Measurements from ENCODE around the gene ECE1.
"Not testable (repeated sequence)": the region's sequence is repeated elsewhere in the genome, so short reads cannot be mapped to it uniquely, and the experiment has no call there.

Gene ECE1

DNA sequence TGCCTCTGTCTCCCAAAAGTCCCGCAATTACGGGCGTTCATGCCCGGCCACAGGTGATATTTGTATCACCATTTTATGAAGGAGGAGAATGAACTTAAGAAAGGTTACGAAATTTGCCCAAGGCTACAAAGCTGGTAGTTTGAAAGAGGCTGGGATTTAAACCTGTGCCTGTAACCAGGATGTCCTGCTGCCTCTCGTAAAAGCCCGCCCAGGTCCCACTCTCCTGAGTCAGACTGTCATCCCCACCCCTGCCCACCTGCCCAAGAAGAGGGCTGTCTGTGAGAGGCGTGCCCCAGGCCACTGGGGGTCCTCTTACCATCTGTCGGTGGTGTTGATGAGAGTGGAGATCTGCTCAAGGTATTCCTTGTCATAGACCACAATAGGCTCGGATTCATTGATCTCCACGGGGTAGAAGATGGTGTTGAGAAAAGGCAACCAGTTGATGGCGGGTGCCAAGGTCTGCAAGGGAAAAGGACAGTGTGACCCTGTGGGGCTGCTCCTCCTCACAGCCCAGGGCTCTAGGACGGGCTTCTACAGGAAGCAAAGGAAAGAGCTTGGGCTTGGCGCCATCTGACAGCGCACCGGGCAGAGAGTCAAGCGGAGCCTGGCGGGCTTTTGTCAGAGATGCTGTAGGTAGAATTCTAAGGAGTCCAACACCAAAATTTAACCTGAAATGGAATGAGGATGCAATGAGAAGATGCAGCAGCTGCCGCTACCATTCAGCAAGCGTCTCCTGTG, 43.2 kb downstream of the ECE1 start:
- no peak for DNase-seq

DNA sequence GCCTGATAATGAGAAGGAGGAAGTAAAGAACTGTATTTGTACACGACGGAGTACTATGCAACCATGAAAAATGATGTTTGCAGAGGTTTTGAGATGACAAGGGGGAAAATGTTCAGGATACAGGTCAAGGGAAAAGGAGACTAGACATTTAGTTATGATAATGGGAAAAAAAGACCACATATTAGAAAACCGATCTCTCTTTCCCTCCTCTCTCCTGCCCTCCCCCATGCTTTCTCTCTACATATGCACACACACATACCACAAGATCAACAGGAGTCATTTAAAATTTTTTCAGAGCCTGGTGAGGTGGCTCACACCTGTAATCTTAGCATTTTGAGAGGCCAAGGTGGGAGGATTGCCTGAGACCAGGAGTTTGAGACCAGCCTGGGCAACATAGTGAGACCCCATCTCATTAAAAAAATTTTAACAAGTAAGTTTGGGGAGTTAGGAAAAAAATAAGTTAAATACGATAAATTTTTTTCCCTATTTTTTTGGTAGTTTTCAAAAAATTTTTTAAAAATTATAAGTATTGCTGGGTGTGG, 44.5 kb downstream of the ECE1 start:
- no peak for DNase-seq

DNA sequence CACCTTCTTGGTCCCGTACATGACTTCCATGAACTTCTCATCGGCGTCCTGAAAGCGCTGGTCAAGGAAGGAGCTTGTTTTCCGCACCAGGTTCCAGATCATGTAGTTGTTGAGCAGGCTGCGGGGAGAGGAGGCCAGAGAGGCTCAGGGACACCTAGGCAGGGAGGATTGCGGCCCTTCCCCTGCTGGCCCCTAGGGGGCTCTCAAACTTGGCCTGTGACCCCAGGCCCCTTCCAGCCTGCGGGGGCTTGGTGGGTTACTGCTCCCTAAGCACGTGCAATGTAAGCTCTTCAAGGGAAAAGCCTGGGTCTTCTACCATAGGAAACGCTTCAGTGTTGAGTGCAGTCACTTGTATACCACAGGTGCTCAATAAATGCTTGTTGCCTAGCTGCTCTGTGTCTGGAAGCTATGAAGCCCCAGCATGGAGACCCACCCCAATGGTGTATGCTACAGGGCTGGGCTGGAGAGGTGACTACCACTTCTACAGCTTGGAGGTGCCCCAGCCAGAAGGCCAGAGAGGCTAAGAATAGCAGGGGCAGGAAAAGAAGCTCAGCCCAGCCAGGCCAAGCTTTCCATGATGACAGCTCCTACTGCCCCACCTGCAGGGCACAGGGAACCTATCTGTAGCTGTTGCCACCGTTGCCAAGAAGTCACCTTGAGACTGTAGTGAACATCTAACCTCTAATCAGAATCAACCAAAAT, 45.1 kb downstream of the ECE1 start:
- no peak for DNase-seq

DNA sequence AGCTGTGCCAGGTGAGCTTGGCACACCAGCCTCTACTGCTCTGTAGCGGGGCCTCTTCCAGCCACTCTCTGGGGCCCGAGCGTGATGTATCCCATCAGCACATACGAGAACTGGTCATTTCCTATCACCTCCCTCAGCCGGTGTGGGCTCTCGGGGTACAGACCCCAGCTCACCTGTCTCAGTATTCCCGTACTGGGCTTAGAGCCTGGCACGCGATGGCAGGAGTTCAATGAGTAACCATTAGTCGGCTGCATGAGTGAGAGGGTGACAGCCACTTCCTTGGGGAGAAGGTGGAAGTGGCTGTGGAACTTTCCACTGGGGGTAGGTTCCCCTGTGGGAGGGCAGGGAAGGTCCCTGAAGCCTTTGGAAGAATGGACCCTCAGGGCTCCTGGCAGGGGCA, 46.1 kb downstream of the ECE1 start:
- no peak for DNase-seq

DNA sequence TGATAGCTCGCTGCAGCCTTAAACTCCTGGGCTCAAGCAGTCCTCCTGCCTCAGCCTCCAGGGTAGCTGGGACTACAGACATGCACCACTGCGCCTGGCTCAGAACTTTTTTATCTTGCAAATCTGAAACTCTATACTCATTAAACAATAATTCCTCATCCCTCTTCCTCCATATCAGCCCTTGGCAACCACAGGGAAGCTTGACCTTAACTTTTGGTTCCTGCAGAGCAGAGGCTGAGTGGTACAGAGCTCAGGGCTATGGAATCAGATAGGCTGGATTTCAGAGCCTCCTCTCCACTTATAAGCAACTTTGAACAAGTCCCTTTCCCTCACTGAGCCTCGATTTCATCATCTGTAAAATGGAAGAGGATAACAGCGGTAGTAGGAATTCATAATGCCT, 47.4 kb downstream of the ECE1 start:
- DNase-seq, result no peak

DNA sequence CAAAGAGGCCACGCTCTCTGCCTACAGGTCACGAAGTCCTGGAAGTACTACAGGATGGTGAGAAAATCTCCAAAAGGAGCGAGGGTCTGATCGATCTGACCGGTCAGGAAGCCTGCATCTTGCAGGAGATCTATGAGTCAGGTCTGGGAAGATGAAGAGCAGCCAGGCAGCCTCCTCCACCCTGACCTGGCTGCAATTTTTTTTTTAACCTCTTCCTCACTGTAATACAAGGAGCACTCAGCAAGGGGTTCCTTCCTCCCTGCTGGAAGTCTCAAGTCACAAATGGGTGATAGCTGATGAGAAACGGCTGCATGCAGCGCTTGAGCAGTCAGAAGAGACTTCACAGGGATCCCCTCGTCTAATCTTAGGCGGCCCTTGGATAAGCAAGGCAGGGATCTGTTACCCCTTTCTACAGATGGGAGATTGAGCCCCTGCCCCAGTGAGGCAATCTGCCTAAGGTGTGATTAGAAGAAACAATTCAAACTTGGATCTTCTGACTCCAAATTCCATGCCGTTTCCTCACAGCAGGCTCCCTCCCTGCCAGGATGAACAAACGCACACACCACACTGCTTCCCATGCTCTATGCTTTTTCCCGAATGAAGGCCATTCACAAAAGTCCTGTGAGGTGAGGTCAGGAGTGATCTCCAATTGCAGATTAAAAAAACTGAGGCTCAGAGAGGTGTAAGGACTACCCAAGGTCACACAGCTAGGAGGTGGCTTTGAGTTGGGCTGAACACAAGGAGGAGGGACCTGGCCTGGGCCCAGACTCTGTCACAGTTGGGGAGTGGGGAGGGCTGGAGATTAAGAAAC, 48.3 kb downstream of the ECE1 start:
- DNase-seq, result no peak

DNA sequence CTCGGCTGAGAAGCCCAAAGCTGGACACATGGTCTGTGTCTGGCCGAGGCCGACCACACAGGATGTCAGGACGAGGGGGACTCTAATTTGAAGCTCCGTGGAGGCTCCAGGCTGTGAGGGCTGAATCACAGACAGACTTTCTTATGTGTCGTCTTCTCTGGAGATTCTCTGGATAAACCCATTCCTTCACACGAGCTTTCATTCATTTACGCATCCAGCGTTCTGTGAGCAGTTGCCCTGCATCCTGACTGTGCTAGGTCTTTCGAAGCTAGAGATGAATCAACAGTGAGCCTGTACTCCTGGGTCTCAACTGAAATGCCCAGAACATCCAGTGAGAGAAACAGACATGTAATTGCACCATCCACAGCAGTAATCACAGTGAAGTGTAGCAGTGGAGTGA, 49.6 kb downstream of the ECE1 start:
- DNase-seq, result no peak

DNA sequence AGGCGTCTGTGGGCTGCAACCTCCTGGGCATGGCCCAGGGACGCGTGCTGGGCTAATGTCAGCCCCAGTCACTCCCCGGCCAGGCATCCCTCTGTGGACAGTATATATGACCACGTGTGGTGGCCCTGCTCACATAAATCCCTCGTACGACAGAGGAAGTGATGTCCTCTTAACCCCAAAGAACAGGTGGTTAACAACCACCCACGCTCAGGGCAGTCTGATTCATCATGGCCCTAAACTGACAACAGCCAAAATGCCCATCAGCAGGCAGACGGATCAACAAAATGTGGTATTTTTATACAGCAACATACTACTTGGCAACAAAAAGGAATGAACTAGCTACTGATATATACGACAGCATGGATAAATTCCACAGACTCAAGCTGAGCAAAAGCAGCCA, 51.0 kb downstream of the ECE1 start:
- DNase-seq, result peak; percentile 68

DNA sequence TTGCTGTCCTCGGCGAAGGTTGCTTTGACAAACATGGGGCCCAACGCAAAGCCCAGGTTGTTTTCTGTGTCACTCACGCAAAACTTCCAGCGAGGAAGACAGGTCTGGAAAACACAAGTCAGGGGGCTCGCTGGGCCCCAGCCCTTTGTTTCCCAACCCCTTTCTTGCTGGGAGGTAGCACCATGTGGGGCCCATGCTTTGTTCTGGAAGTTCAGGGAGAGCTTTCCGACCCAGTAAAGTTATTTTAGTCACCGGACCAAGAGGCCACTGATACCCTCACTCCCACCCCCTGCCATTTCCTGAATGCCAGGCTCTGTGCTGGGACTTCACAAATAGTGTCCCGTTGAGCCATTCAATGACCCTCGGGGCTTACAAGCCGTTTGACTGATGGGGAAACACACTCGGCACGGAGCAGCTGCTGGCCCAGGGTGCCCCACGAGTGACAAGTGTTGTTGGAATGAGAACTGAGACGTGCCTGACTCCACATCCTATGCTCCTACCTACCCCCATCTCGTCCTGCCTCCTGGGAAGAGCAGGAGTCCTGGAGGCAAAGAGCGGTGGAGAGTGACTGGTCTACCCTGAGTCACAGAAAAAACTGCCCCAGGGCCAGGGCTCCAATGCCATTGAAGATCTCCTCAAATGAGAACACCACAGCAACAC, 52.0 kb downstream of the ECE1 start:
- DNase-seq, result peak; percentile 99

DNA sequence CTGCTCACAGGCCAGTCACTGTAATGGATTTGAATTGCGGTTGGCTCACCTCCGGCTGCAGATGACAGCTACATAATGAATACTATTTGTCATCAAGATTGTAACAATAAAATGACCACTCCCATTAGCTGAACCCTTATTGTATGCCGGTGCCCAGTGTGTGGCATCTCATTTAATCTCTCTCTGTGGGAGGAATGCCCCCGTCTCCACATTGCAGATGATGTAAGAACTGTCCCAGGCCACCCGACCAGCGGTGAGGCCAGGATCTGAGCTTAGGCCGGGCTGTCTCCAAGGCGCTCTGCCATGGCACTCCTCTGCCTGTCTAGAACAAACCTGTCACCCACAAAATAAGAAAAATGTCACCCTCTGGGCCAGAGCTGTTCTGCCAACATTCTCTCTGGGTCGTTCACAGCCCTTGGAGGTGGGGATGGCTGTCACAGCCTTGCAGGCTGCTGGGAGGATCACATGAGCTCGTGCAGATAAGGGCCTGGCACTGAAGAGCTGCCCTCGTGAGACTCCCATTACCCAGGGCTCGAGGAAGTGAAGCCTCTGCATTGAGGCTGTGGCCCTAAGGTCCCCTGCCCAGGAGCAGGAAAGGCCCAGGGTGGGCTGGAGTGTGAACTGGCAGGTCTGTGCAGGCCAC, 52.7 kb downstream of the ECE1 start:
- DNase-seq, result no peak

DNA sequence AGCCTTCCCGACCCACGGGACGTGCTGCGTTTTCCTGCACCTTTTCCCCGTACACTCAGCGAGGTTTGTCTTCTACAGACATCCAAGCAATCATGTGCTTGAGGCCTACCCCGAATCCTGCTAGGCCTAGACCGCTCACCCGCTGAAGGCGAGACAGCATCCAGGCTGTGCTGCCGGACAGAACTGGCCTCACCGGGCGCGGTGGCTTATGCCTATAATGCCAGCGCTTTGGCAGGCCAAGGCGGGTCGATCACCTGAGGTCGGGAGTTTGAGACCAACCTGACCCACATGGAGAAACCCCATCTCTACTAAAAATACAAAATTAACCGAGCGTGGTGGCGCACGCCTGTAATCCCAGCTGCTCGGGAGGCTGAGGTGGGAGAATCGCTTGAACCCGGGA, 54.1 kb downstream of the ECE1 start:
- DNase-seq, result no peak

DNA sequence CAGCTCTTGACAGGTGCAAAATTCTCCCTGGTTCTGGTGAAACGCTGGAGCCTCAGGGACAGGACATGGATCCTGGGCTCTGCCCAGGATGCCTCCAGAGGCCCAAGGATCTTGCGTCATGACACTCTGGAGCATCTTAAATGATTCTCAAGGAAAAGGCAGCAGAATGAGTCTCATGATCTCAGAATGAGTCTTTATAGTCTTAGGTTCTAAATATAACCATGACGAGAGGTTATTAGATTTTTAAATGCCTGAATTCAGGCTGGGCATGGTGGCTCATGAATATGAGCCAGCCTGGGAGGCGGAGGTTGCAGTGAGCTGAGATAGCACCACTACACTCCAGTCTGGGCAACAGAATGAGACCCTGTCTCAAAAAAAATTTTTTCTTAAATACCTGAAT, 55.5 kb downstream of the ECE1 start:
- peak; percentile 72 for DNase-seq

DNA sequence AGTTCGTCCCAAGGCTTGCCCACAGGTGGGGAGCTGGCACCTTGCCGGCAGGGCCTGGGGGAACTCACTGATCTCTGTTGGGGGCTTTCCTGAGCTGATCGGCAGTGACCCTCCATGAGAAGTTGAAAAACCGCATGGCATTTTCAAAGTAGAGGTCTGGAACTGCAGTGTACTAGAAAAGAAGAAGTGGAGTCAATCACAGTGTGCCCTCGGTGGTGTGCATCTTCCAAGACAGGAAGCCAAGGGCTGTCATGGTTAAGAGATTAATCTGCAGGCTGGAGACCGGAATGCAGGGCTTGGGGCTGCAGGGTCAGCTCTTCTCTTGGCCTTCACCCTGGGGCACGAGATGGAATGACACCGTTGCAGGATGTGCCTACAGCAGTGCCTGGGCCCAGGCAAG, 56.8 kb downstream of the ECE1 start:
- no peak for DNase-seq

DNA sequence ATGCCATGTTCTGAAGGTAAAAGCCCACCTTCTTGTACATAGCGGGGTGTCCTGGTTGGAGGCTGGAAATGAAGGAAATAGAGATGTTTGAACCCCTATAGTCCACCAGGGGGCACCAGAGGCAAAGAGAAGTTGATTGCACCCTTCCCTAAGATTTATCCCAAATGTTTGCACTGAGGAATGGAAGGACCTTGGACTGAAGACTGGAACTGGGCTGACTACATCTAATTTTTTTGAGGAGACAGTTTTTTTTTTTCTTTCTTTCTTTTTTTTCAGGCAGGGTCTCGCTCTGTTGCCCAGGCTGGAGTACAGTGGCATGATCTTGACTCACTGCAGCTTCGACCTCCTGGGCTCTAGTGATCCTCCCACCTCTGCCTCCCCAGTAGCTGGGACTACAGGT, 58.2 kb downstream of the ECE1 start:
- DNase-seq, result peak; percentile 72

DNA sequence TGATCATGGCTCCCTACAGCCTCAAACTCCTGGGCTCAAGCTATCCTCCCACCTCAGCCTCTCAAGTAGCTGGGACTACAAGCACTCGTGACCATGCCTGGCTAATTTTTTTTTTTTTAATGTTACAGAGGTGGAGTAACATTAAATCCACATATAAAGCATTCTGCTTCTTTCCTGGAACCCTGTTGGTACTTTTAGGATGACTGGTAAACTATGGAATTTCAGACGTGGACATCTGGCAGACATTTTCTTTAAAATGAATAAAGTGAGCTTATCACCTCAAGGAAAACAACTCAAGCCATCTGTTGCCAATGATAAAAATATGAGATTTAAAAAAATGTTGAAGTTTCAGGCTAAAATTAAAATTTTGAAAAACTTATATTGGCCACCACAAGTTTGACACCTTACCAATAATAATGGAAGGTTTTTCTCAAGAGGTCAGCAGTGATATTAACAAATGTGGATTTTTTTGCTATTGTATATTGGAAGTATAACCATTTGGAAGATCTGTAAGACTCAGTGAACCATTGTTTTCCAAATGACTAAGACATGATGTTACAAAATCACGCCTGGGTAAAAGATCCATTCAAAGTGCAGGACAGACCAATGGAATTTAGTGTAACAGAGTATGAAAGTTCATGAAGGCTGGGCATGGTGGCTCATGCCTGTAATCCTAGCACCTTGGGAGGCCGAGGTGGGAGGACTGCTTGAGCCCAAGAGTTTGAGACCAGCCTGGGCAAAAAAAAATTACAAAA, 60.8 kb downstream of the ECE1 start:
- DNase-seq, result peak; percentile 56

DNA sequence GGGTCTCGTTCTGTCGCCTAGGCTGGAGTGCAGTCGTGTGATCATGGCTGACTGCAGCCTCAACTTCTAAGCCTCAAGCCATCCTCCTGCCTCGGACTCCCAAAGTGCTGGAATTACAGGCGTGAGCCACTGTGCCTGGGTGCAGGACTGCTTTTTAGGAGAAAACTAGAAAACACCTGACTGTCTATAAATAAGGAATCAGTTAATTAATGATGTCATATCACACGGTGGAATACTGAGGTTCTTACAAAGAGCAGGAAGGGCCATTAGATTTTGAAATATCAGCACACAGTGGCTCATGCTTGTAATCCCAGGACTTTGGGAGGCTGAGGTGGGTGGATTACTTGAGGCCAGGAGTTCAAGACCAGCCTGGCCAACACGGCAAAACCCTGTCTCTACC, 62.0 kb downstream of the ECE1 start:
- DNase-seq, result not testable (repeated sequence)

DNA sequence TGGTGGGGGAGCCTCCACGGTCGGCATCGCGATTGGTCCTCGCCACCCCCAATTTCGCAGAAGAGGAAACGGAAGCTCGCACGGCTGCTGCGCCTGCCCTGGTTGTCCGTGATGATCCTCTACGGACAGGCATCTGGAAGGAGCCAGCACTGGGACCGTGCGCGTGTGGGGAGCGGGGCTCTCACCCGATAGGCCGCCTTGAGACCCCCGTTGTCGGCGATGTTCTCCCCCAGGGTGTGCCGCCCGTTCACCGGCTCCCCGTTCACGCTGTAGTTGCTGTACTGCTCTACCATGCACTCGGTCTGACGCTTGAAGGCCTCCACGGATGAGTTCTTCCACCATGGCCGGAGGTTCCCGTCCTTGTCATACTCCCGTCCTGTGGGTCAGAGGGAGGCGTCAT, 65.2 kb downstream of the ECE1 start:
- DNase-seq, result no peak

DNA sequence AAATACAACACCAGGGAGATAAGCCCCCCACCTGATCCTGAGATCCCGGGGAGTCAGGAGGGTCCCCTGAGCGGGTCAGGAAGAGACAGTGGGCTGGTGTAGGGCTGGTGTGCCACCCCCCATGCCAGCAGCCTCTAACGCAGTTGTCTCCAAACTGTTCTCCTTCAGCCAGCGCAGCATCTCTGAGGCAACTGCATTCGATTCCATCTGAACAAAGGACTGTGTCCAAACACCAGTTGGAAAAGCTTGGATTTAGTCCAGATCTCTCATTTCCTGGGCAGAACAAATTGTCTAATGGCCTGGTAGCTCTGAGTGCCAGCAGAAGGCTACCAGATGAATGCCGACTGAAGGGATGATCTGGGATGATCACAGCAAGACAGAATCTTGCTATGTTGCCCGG, 69.4 kb downstream of the ECE1 start:
- no peak for DNase-seq

DNA sequence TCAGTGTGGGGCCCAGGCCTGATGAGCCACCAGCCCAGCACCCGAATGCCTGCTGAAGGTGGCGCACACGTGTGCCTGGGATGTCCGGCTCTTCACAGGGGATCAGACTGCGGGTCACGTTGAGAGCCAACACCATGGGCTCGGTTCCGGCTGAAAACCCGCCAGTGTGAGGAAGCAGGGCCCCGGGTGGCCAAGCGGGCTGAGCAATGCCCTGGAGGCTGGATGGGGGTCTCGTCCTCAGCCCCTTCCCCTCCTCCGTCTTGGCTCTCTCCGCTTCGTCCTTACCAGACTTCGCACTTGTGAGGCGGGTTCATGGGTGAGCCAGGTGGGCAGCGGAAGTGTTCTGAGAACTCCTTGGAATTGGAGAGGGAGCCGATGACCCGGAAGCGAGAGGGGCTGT, 70.6 kb downstream of the ECE1 start:
- no peak for DNase-seq

DNA sequence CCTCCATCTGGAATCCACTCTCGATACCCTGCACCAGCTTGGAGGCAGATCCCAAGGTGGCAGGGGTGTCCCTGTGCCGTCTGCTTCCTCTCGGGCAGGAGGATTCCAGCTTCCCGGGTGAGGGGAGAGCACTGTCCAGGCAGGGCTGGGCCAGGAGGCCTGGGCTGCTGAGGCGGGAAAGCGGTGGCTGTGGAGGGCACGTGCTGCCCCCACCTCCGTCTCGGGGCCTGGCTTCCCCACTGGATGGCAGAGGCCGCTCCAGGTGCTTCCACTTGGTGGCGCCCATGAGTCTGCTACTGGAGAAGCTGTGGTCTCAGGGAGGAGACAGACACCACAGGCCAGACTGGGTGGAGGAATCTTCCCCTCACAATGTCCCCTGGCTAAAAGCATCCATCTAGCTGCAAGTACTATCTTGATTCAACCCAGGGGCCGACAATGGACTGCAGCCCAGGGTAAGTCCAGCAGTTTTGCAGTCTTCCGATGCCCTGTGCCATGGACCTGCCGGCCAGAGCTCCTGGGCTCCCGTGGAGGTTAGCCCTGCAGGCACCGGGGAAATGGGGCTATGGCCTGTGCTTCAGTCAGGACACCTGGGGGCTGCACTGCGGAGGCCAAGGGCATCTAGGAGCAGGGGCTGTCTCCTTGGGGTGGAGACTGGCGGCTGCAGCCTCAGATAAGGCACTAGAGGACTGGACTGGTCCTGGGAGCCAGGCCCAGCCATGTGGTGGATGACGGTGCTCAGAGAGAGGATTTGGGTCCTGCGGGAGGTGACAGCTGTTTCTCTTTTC, 72.3 kb downstream of the ECE1 start:
- peak; percentile 38 for DNase-seq

All from EL (cell line).